GM12801 (cell line): ENCODE results near the gene HTT.

Experiments
- TF ChIP-seq, protein P1 (sequence below): IDR thresholded peaks from one replicate; pipeline ENCODE4 v1.5.1; 2011; ENCODE audit warnings: control low read depth; ENCODE audit not compliant: insufficient read length; ENCODE audit errors: extremely low read depth

The HTT gene

GRCh38 chr4:3255611-3256186 lies 181.2 kb downstream of the HTT start:
- TF ChIP-seq, protein P1, sequence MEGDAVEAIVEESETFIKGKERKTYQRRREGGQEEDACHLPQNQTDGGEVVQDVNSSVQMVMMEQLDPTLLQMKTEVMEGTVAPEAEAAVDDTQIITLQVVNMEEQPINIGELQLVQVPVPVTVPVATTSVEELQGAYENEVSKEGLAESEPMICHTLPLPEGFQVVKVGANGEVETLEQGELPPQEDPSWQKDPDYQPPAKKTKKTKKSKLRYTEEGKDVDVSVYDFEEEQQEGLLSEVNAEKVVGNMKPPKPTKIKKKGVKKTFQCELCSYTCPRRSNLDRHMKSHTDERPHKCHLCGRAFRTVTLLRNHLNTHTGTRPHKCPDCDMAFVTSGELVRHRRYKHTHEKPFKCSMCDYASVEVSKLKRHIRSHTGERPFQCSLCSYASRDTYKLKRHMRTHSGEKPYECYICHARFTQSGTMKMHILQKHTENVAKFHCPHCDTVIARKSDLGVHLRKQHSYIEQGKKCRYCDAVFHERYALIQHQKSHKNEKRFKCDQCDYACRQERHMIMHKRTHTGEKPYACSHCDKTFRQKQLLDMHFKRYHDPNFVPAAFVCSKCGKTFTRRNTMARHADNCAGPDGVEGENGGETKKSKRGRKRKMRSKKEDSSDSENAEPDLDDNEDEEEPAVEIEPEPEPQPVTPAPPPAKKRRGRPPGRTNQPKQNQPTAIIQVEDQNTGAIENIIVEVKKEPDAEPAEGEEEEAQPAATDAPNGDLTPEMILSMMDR: no peak

GRCh38 chr4:3256230-3257102 lies 182.0 kb downstream of the HTT start:
- TF ChIP-seq, protein P1: no peak

DNA sequence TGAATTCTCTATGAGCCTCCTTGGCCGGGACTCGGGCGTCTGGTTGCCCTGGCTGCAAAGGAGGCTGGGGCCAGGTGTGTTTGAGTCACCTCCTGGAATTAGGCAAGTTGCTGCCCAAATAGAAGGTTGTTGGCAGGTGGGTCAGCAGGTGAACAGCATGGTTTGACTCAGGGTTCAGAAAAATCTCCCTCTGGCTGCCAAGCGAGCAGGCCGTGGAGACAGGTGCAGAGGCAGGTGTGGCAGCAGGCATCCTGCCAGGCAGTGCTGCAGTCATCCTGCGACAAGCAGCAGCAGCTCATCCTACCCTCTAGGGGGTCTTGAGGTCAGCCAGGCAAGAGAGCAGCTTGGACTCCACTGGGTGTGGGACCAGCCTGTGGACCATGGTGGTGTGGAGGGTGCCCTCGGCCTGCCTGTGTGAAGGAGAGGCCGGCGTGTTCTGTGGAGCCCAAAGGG lies 182.6 kb downstream of the HTT start:
- TF ChIP-seq, protein P1: no peak

GRCh38 chr4:3257556-3258482 lies 183.3 kb downstream of the HTT start:
- TF ChIP-seq, protein P1: no peak

DNA sequence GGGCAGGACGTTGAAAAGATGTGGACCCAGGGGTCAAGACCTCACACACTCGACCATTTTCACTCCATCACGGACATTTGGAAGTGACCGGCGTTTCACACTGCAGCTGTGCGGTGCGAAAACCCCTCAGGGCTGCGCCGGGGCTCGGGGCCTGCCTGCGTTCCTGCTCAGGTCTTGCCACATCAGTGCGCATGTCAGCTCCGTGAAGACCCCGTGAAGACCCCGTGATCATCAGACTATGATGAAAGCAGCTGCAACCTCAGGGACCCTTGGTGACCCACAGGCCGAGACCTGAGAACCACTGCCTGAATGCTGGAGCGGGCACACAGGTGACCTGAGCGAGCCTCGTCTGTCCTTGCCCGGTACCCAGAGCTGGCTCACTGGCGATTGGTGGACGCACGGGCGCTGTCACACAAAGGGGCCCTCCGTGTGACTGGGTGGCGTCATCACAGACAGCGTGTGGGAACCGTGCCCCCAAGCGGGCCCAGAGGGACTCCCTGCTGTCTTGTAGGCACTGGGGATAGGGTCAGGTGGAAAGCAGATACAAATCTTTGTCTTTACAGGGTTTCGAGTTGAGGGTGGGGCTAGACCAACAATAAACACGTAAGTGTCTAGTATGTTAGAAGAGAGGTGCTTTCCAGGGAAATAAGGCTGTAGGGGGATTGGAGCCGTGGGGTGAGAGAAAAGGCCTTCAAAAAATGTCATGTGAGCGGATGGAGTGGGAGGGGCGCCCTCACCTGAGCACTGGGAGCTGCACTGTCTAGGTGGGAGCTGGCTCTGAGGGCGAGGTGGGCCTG lies 187.1 kb downstream of the HTT start:
- TF ChIP-seq, protein P1: no peak

- TF ChIP-seq, protein P1: no peak
These were observed 187.9 kb downstream of the HTT start for GRCh38 chr4:3262208-3263052.
